Activated T-helper 1 cell treated with Interleukin-2 at 50 U/mL for 16 hours (primary cell): ENCODE data around the gene ACP3.
"Not testable (repeated sequence)": the region's sequence is repeated elsewhere in the genome, so short reads cannot be mapped to it uniquely, and the experiment has no call there.

Source experiments
- DNase-seq: peaks from one replicate; pipeline ENCODE4 v3.0.0-alpha.2; 2020; ENCODE audit warnings: low read depth

The ACP3 gene, protein sequence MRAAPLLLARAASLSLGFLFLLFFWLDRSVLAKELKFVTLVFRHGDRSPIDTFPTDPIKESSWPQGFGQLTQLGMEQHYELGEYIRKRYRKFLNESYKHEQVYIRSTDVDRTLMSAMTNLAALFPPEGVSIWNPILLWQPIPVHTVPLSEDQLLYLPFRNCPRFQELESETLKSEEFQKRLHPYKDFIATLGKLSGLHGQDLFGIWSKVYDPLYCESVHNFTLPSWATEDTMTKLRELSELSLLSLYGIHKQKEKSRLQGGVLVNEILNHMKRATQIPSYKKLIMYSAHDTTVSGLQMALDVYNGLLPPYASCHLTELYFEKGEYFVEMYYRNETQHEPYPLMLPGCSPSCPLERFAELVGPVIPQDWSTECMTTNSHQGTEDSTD

DNA sequence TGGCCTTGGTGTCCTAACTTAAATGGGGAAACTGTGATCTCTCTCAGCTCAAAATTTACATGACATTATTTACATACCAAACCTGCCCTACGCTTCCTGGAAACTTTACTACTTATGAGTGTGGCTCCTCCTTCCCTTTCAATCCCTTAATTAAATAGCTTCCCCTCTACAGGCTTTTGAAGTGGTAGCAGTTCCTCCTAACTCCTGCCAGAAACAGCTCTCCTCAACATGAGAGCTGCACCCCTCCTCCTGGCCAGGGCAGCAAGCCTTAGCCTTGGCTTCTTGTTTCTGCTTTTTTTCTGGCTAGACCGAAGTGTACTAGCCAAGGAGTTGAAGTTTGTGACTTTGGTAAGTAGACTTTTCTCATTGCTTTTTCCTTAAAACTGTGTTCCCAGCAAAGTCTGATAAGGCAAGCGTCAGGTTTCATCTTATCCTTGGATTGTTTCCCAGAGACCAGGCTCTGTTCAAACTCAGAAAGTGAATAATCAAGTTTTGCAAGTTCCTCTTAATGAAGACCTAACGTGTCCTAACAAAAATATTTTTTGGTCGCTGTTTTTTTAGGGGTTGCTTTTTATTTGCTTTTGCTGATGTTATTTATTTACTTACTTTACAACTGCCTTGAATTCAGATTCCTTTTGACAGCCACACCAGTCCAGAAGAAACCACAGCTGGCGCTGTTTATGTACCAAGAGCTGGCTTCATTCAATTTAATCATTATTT, at the start of gene ACP3:
Gene ACP3 (plus strand): TSS at position 179 of the 720 bp plus-strand sequence. CDS start 50 bp downstream, at position 229.
- no peak for DNase-seq

DNA sequence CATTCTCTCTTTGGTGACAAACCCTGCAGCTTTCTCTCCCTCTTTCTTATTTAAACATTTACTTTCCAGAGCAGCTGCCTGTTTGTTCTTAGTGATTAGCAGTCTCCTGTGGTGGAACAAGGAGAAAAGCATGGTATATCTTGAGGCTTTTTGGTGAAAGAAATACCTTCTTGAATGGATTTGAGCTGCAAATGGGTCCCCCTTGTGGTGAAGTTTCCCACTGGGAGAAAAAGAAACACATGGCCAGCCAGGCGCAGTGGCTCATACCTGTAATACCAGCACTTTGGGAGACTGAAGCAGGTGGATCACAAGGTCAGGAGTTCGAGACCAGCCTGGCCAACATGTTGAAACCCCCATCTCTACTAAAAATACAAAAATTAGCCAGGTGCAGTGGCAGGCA, 48.3 kb upstream of the ACP3 start:
- no peak for DNase-seq

DNA sequence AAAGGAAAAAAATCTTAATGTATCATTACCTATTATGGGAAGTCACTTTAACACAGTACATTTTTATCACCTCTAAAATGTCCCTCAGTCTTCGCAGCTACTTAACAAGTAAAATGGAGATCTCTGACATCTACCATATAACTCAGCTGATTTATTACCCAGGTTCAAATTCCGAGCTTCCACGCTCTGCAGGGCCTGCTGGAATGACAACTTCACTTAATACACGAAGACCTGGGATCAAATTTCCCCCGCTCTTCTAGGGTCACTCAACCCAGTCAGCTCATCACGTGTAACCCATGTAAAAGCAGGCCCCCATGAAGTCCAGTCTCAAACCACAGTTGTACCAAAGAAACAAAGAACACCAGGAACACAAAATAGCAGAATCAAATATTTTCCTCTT, 44.2 kb upstream of the ACP3 start:
- DNase-seq: no peak

DNA sequence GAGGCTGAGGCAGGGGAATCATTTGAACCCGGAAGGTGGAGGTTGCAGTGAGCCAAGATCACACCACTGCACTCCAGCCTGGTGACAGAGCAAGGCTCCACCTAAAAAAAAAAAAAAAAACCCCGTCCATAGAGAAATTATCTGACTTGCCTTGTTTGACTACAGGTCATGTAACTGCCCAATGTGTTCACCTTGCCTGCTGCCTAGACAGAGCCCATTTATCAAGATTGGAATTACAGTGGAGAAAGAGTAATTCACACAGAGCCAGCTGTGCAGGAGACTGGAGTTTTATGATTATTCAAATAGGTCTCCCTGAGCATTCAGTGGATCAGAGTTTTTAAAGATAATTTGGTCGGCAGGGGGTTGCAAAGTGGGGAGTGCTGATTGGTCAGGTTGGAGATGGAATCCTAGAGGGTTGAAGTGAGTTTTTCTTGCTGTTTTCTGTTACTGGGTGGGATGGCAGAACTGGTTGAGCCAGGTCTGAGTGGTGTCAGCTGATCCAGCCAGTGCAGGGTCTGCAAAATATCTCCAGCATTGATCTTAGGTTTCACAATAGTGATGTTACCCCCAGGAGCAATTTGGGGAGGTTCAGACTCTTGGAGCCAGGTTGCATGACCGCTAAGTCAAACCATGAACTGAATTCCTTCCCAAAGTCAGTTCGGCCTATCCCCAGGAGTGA, 40.8 kb upstream of the ACP3 start:
- no peak for DNase-seq

DNA sequence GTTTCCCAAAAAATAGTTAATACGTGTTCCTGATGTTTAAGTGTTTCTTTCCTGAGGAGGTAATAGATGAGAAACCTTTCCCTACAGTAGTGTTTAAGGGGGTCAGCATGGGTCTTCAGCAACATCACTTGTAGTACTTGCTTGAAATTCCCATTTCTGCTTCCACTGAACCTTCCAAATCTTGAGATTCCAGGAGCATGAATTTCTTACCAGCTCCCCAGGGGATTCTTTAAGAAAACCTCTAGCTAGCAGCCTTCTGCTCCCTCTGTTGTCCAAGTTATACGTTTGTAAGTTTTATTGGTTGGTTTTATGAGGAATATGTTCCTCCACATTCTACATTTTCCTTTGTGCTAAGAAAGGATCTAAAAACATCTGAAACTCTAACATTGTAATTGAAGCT, 38.2 kb upstream of the ACP3 start:
- DNase-seq: no peak

DNA sequence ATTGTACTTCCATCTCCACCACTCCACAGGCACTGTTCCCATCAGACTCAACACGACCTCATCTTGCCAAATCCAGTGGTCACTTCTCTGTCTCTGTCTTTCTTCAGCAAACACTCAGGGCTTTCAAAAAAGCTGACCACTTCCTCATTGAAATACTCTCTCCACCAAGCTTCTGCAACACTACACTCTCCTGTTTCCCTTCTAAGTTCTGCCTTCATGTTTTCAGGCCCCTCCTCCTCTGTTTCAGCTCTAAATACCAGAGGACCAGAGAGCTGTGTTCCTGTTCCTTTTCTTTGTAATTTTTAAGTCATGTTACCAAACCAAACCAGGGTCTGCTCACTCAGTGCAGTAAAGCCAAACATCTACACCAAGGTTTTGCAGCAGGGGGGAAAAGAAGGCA, 33.8 kb upstream of the ACP3 start:
- DNase-seq: no peak

DNA sequence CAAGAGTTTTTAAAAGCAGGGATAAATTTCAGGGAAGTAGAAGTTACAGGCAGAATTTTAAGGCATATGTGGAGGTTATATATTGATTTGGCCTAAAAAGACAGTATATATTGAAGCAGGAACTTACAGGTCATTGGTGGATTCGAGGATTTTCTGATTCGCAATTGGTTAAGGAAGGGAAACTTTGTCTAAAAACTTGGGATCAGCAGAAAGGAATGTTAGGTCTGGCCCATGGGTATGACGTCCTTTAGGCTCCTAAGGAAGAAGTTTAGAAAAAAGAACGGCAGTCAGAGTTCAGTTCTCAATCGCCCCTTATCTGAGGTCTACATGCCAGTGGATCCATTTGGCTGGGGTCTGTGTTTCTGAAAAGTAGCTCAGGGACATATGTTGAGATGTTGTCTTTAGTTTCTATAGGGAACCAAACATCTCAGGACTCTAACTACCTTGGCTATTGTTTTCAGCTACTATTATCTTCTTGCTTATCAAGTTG, 33.2 kb upstream of the ACP3 start:
- DNase-seq: no peak

DNA sequence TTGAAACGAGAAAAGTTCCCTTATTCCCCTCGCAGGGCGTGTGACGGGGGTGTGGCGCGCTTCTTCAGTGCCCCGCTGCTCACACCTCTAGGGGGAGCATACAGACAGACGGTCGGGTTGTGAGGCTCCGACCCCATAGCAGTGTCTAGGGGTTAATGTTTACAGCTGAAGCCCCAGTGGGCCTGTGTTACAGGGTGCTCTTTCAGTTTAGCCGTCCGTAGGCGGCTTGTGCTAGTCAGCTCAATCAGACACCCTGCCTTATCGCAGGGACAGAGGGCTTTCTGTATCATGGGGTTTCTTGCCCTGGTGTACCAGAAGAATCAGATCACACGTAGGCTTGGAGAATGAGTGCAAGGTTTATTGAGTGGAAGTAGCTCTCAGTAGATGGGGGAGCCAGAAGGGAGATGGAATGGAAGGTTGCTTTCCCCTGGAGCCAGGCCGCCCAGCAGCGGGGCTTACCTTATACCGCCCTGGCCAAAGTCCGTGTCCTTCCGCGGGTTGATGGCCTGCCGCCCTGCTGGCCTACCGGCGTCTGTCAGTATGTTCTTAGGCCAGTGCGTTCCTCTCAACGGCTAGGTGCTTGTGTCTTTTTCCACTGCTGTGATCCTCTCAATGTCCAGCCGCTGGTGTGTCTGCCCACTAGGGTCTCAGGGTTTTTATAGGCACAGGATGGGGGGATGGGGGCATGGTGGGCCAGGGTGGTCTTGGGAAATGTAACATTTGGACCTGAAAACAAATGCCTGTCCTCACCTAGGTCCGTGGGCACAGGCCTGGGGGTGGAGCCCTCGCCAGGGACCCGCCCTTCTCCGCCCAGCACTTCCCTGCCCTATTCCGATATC, 32.2 kb upstream of the ACP3 start:
- DNase-seq: no peak

DNA sequence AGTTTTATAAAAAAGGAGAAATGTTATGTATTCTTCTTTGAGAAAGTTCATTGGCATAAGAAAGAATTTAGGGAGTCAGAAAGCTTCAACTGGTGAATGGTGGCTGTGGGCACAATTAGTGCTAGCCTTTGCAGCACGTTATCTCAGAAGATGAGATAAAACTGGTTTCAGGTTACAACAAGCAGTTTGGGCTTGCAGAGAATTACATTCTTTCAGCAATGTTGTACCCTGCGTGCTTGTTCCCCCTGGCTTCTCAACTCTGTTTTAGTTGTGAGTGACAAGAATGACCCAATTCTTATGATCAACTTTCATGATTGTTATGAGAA, 31.6 kb upstream of the ACP3 start:
- no peak for DNase-seq

DNA sequence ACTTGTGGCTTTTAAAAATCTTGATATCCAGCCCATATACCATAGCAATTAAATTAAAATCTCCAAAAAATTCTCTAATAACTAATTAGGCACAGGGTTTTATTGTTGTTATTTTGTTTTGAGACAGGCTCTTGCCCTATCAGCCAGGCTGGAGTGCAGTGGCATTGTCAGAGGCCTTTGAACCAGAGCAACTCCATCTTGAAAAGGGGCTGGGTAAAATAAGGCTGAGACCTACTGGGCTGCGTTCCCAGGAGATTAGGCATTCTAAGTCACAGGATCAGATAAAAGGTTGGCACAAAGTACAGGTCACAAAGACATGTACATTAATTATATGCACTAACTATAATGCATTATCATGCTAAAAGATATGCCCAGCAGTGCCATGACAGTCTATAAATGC, 31.2 kb upstream of the ACP3 start:
- DNase-seq: no peak

DNA sequence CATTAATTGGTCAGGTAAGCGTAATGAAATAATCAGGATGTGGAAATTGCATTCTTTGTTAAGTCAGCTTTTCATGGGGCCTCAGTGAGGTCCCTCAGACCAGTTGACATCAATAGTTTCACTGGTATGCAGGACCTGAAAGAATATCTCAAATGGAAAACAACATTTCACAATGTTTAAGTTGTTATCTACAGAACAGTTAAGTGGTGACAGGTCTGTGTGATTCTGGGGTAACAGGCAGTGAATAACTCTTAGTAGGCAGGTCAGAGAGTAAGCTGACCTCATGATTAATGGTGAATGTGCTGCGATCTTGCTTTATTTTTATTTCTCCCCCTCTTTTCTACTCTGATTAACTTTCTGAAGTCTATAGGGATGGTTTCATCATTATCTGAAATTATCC, 28.9 kb upstream of the ACP3 start:
- DNase-seq: no peak

DNA sequence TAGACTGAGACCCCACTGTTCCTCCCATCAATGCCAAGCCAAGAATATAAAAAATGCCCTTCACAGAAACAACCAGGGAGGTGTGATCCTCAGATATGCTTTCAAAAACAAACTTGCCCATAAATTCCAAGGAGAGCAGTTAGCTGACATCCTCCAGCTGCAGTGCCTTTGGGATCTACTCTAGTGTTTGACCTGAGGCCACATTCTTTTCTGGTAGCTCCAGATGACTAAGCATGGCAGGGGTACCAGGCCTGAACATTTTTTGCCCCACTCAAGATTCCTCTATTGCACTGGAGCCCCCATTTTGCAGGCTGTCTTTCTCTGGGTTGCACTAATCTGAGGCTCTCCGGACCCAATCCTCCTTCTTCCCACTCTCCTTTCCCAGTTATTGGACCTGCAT, 27.9 kb upstream of the ACP3 start:
- DNase-seq: no peak

DNA sequence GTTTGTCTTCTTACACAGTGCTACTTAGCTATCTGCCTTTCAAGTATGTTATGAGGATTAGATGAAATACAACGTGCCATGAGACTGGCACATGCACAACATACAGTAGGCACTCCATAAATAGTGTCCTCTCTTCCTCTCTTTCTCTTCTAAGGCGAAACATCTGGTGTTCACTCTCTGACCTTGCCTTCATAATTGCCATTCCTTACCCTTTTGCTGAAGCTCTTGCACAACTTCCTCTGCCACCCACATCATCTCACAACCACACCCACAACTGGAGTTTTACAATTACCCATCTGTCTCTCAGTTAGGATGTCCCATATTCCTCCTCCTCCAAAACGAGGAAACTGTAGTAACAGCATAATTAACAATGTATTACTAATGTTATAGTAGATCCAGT, 26.4 kb upstream of the ACP3 start:
- no peak for DNase-seq

DNA sequence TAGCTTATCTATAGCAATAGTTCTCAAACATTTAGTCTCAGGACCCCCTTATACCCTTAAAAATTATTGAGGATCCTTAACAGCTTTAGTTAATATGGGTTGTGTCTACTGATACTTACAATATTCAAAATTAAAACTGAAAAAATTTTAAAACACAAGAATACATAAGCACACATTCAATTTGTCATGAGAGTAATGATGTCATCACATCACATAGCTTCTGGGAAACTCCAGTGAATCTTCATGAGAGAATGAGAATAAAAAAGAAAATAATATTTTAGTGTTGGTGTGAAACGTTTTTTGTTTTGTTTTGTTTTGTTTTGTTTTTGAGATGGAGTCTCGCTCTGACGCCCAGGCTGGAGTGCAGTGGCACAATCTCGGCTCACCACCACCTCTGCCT, 25.2 kb upstream of the ACP3 start:
- DNase-seq: no peak

DNA sequence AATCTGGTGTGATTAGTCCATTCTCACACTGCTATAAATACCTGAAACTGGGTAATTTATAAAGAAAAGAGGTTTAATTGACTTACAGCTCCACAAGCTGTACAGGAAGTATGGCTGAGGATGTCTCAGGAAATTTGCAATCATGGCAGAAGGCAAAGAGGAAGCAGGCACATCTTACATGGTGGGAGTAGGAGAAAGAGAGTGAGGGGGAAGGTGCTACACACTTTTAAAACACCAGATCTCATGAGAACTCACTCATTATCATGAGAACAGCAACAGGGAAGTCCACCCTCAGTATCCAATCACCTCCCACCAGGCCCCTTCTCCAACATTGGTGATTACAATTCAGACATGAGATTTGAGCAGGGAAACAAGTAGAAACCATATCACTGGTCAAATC, 24.0 kb upstream of the ACP3 start:
- DNase-seq: no peak

DNA sequence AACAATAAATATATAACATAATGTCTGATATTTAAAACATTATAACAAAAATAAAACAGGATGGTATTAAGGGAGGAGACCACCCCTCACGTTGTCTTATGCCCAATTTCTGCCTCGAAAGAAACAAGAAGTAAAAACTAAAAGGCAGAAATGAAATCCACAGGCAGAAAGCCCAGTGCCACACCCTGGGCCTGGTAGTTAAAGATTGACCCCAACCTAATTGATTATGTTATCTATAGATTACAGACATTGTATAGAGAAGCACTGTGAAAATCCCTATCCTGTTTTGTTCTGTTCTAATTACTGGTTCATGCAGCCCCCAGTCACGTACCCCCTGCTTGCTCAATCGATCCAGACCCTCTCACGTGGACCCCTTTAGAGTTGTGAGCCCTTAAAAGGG, 22.3 kb upstream of the ACP3 start:
- DNase-seq: no peak

DNA sequence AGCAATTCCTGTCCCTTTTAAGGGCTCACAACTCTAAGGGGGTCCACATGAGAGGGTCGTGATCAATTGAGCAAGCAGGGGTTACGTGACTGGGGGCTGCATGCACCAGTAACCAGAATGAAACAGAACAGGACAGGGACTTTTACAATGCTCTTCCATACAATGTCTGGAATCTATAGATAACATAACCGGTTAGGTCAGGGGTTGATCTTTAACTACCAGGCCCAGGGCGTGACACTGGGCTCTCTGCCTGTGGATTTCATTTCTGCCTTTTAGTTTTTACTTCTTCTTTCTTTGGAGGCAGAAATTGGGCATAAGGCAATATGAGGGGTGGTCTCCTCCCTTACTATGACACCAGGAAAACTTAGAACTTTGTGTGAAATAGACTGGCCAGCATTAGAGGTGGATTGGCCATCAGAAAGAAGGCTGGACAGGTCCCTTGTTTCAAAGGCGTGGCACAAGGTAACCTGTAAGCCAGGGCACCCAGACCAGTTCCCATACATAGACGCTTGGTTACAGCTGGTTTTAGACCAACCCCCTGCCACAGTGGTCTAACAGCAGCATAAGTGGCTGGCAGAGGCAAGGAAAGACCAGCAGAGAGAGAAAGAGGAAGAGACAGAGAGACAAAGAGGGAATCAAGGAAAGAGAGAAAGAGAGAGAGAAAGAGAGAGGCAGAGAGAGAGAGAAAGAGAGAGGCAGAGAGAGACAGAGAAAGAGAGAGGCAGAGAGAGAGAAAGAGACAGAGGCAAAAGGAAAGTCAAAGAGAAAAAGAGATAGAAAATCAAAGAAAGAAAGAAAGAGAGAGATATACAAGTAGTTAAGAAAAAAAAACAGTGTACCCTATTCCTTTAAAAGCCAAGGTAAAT, 13.6 kb upstream of the ACP3 start:
- not testable (repeated sequence) for DNase-seq

DNA sequence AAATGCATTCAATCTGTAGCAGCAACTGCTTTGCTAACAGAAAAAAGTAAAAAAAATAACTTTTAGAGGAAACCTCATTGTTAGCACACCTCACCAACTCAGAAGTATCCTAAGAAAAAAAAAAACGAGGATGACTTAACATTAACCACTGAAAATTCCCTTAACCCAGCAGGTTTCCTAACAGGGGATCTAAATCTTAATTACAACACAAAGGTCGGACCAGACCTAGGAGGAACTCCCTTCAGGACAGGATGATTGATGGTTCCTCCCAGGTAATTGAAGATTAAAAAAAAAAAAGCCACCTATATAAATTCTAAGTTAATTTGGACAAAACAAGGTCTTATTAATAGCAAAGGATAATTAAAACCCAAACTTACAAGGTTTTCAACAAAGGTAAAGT, 12.9 kb upstream of the ACP3 start:
- not testable (repeated sequence) for DNase-seq

DNA sequence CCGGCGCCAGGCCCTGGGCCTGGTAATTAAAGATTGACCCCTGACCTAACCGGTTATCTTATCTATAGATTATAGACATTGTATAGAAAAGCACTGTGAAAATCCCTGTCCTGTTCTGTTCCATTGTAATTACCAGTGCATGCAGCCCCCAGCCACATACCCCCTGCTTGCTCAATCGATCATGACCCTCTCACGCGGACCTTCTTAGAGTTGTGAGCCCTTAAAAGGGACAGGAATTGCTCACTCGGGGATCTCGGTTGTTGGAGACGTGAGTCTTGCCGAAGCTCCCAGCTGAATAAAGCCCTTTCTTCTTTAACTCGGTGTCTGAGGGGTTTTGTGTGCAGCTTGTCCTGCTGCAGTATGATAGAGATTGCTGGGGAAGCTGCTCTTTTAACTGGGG, 7.2 kb upstream of the ACP3 start:
- DNase-seq: not testable (repeated sequence)

DNA sequence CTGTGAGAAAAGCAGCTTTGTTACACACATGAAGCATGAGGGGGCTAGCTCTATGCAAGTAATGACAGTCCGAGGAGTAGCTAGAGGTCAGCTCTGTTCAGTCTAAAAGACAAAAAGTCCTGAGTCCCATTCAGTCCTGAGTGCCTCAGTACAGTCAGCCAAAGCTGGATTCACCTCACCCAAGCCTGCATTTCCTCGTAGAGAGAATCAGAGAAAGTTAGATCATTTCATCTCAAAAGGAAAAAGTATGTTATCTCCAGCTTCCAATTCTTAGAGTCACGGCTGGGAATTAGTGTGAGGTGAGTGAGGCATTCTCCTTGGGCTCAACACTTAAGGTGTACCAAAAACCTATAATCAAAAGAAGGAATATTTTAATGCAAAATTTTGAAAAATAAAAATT, 5.9 kb upstream of the ACP3 start:
- no peak for DNase-seq

DNA sequence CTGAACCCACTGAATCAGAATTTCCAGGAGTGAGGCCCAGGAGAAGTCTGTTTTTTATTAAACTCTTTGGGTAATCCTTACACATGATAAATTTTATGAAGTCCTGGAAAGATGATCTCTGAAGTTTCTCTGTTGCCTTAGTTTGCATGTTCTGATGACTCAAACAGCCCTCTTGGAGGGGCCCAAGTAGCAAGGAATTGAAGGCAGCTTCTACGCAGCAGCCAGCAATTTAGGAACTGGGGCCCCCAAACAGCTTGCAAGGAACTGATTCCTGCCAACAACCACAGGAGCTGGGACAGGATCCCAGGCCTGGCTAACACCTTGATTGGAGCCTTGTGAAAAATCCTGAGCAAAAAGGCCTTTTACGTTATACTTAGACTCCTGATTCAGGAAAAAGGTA, 5.4 kb upstream of the ACP3 start:
- no peak for DNase-seq
